GM21717 (cell line): ENCODE measurements around the gene TULP1.
"Not testable (repeated sequence)": the region's sequence is repeated elsewhere in the genome, so short reads cannot be mapped to it uniquely, and the experiment has no call there.

Experiments used
- ATAC-seq: cut with Tn5 transposase; IDR thresholded peaks from one replicate; pipeline ENCODE4 v1.9.1; 2021; ENCODE audit warnings: mild to moderate bottlenecking, moderate library complexity; ENCODE audit not compliant: unreplicated experiment

Gene TULP1

GRCh38 chr6:35512740-35513139 is at the start of gene TULP1:
TSS of gene TULP1 (minus strand) at chr6:35512896. CDS start at chr6:35512858, 38 bp downstream.
- no peak for ATAC-seq

DNA sequence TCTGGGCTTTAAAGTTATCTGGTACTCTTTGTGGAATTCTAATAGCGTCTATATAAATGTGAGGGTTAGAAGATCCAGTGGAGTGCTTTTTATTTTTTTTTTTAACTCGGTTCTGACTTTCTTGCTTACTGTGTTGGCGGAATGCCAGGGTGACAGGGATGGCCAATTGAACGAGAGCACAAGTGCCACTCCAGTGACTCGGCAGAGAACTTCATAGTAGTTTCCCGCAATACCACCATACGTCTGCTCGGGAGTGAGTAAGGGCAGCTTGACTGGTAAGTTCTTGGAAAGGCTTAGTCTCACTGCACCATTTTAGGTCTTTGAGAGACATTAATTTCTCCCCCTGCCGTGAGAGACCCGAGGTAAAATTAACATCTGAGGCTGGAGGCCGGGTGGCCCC is 49.4 kb upstream of the TULP1 start:
- no peak for ATAC-seq

DNA sequence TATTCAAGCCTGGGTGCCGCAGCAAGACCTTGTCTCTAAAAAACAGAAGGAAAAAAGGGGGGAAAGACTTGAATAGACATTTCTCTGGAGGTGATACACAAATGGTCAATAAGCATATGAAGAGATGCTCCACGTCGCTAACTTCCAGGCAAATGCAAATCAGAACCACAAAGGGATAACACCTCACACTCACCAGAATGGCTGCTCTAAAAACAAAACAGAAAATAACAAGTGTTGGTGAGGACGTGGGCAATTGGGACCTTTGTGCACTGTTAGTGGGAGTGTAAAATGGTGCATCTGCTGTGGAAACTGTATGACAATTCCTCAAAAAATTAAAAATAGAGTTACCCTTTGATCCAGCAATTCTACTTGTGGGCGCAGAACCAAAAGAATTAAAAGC is 48.4 kb upstream of the TULP1 start:
- no peak for ATAC-seq

DNA sequence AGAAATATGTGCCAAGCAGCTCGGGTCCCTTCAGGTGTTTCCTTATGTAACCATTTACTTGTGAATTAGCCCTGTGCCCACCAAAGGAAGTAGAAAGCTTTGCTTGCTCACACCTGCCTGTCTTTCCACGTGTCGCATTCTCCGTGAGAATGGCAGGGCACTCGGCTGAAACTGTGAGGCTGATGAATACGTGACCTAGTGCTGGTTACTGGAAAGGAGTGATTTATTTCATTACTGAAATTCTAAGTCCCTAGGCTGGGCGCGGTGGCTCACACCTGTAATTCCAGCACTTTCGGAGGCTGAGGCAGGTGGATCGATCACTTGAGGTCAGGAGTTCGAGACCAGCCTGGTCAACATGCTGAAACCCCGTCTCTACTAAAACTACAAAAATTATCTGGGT is 45.9 kb upstream of the TULP1 start:
- ATAC-seq, result no peak

DNA sequence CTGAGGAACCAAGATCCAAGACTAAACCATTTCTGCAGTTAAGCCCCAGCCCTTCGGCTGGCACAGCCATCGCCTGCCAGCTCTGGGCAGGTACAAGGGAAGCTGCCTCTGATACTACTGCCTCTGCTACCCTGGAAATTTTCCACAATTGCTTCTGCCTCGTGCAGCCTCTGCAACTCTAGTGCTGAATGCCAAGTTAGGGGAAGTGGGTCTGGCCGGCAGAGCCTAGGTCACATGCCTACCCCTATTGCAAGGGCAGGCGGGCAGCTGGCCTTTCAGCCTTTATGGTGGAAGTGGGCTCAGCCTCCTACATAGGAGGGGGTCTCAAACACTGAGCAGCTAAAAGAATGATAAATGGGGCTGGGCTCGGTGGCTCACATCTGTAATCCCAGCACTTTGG is 44.5 kb upstream of the TULP1 start:
- ATAC-seq, result no peak

GRCh38 chr6:35554811-35555210 is 42.1 kb upstream of the TULP1 start:
- no peak for ATAC-seq

GRCh38 chr6:35553315-35553714 is 40.6 kb upstream of the TULP1 start:
- ATAC-seq, result no peak

DNA sequence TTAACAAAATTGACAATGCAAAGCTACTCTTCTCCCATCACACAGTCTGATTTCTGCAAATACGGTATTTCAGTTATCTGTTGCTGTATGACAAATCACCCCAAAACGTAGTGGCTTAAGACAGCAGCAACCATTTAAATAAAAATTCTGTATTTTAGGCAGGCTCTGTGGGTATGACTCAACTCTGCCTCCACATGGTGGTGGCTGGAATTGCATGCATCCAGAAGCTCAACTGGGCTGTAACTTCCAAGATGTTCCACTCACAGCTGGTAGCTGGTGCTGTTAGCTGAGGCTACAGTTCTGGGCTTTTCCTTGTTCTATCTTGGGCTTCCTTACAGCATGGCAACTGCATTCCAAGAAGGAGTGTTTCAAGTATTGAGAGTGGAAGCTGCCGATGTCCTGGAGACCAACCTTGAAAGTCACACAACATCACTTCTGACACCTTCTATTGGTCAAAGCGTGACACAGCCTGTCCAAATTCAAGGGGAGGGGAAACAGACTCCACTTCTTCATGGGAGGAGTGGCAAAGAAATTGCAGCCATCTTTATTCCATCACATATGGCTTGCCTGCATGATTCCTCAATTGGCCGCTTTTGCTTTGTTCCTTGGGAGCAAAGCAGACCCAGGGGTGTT is 39.7 kb upstream of the TULP1 start:
- no peak for ATAC-seq

- no peak for ATAC-seq
Observed at GRCh38 chr6:35550437-35550836, 37.7 kb upstream of the TULP1 start.

- no peak for ATAC-seq
Observed at GRCh38 chr6:35547676-35548075, 35.0 kb upstream of the TULP1 start.

GRCh38 chr6:35544769-35545361 is 32.2 kb upstream of the TULP1 start:
- no peak for ATAC-seq

- no peak for ATAC-seq
Observed at GRCh38 chr6:35543459-35544193, 30.9 kb upstream of the TULP1 start.

GRCh38 chr6:35541836-35542235 is 29.1 kb upstream of the TULP1 start:
- ATAC-seq, result no peak

DNA sequence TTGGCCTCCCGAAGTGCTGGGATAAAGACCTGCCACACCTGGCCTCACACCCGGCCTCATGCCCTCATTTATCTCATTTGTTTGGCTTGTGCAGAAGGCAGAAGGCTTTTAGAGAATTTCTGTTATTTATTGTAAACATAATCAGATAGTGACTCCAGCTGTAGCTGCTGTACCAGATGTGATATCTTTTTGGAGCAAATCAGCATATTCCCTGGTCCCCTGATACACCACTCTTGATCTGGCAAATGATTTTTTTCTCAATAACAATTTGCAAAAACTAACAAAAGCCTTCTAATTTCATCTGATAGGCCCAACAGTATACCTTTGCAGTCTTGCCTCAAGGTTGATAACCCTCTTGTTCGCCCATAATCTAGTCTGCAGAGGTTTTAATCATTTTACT is 26.5 kb upstream of the TULP1 start:
- ATAC-seq, result no peak

GRCh38 chr6:35535847-35536246 is 23.2 kb upstream of the TULP1 start:
- ATAC-seq, result not testable (repeated sequence)

GRCh38 chr6:35534407-35535170 is 21.9 kb upstream of the TULP1 start:
- ATAC-seq, result no peak

GRCh38 chr6:35533981-35534380 is 21.3 kb upstream of the TULP1 start:
- ATAC-seq, result no peak

- no peak for ATAC-seq
Observed at GRCh38 chr6:35532126-35532525, 19.4 kb upstream of the TULP1 start.

GRCh38 chr6:35524380-35525020 is 11.8 kb upstream of the TULP1 start:
- no peak for ATAC-seq

DNA sequence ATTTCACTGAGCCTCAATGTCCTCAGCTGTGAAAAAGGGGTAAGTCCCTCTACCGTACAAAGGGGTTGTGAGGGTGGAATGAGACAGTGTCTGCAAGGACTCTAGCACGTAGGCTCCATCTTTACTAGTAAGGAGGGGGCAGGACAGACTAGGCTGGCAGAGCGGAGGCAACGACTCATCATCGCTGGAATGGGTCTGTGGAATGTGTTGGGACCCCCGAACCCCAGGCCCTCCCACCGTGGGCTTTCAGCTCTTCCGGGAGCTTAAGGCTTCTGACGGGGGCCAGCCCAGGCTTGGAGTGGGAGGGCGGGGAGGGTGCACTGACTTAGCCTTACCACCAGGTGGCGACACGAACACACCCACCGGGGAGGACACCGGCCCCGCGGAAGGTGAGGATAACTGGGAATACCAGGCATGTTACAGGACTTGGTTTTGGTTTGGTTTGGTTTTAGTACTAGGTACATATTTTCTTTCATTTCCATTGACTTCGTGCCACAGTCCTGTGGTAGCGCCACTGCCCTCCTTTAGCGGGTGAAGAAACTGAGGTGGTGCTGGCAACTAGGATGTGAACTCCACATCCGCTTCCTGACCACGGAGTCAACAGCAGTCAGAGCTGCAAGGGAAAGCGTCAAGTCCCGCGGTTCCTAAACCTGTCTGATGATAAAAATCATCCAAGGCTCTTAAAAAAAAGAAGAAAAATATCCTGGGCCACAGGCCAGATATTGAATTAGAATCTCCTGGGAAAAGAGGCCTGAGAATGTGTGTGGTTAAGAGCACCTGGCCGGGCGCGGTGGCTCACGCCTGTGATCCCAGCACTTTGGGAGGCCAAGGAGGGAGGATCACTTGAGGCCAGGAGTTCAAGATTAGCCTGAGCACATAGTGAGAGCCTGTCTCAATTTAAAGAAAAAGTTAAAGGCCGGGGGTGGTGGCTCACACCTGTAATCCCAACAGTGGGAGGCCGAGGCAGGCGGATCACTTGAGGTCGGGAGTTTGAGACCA is 10.3 kb upstream of the TULP1 start:
- no peak for ATAC-seq
